HepG2 (cell line): Measurements from ENCODE around the gene TMEM97. TPM values are rescaled to one million over a fixed set of nuclear protein-coding genes. Genes with fewer than 3 reads are reported as not detected.

Source experiments
- BCLAF1 ChIP-seq: fragments of 450-650 bp; IDR thresholded peaks from 2 replicates; pipeline ENCODE4 v1.6.1; 2017; ENCODE audit warnings: mild to moderate bottlenecking
- CERS6 ChIP-seq: sonication (generic); formaldehyde crosslinking; IDR thresholded peaks from 2 replicates; pipeline ENCODE4 v1.5.0; 2020; ENCODE audit warnings: missing genetic modification reagents
- GABPA ChIP-seq, 2 experiments: IDR thresholded peaks; 2 replicates each; pipeline ENCODE4 v1.6.1; 2011 to 2016; ENCODE audit warnings: low read depth in 2 of 2, low read length in 1 of 2, missing biosample characterization in 1 of 2, missing genetic modification characterization in 1 of 2
- KLF9 ChIP-seq: IDR thresholded peaks from 2 replicates; pipeline ENCODE4 v1.6.1; 2016; ENCODE audit warnings: low read depth
- MEIS1 ChIP-seq: sonication (generic); formaldehyde crosslinking; IDR thresholded peaks from 2 replicates; pipeline ENCODE4 v1.9.0; 2021; ENCODE audit warnings: mild to moderate bottlenecking, missing genetic modification reagents, moderate library complexity, borderline replicate concordance
- MIER3 ChIP-seq: IDR thresholded peaks from 2 replicates; pipeline ENCODE4 v1.6.1; 2016; ENCODE audit warnings: missing compliant biosample characterization, borderline replicate concordance
- PLRG1 ChIP-seq: fragments of 450-650 bp; conservative IDR thresholded peaks from 2 replicates; pipeline ENCODE4 v1.6.1; 2016
- RBAK ChIP-seq: sonication (generic); formaldehyde crosslinking; IDR thresholded peaks from 2 replicates; pipeline ENCODE4 v1.5.1; 2020; ENCODE audit warnings: mild to moderate bottlenecking, missing genetic modification reagents
- SRSF4 ChIP-seq: fragments of 200-400 bp; formaldehyde crosslinking; IDR thresholded peaks from one replicate; pipeline ENCODE4 v1.6.1; 2018; ENCODE audit warnings: mild to moderate bottlenecking, low read depth, low read length, moderate library complexity; ENCODE audit not compliant: poor library complexity, severe bottlenecking
- SRY ChIP-seq: sonication (generic); formaldehyde crosslinking; IDR thresholded peaks from 2 replicates; pipeline ENCODE4 v1.8.0; 2022; ENCODE audit warnings: mild to moderate bottlenecking, missing genetic modification reagents
- TBP ChIP-seq: sonication (generic); formaldehyde crosslinking; IDR thresholded peaks from 2 replicates; pipeline ENCODE4 v1.5.0; 2020; ENCODE audit warnings: missing genetic modification reagents
- ZBTB39 ChIP-seq: sonication (generic); formaldehyde crosslinking; IDR thresholded peaks from 2 replicates; pipeline ENCODE4 v1.5.0; 2020; ENCODE audit warnings: missing genetic modification reagents
- ZBTB4 ChIP-seq: sonication (generic); formaldehyde crosslinking; IDR thresholded peaks from 2 replicates; pipeline ENCODE4 v1.4.0; 2020; ENCODE audit warnings: missing genetic modification reagents, mild to moderate bottlenecking, borderline replicate concordance
- ZNF282 ChIP-seq: fragments of 450-650 bp; IDR thresholded peaks from 2 replicates; pipeline ENCODE4 v1.6.1; 2018; ENCODE audit not compliant: partially characterized antibody
- ZNF333 ChIP-seq: sonication (generic); formaldehyde crosslinking; IDR thresholded peaks from 2 replicates; pipeline ENCODE4 v1.4.0; 2020; ENCODE audit warnings: mild to moderate bottlenecking, missing genetic modification reagents, borderline replicate concordance
- ZNF720 ChIP-seq: sonication (generic); formaldehyde crosslinking; IDR thresholded peaks from 2 replicates; pipeline ENCODE4 v1.4.0; 2020; ENCODE audit warnings: missing genetic modification reagents
- ZNF770 ChIP-seq: sonication (generic); formaldehyde crosslinking; IDR thresholded peaks from 2 replicates; pipeline ENCODE4 v1.5.0; 2020; ENCODE audit warnings: mild to moderate bottlenecking, missing genetic modification reagents
- polyA plus RNA-seq, 8 experiments: library from polyadenylated mRNA; depleted of rRNA in 3 of 8; stranded (reverse) in 7 of 8; unstranded in 1 of 8; fragments of >200 nt; fragmentation: Illumina TruSeq in 4 of 8; extraction: Trizol in 4 of 8; gene quantifications; 2 replicates each; pipeline versions ENCODE4 v1.2.1 to v1.2.3, GENCODE V29; 2011 to 2016; ENCODE audit warnings: low read depth in 4 of 8, missing spikeins in 1 of 8, mixed read lengths in 1 of 8; ENCODE audit not compliant: insufficient read depth in 1 of 8
- total RNA-seq, 5 experiments: library from RNA; depleted of rRNA; stranded (reverse); fragments of >200 nt; fragmentation: Illumina TruSeq; extraction: Trizol; gene quantifications; 2 replicates each; pipeline ENCODE4 v1.2.3, GENCODE V29; 2016; ENCODE audit warnings: low read depth in 1 of 5

TMEM97 gene
- total and polyA plus RNA-seq, 2 of the 13 experiments (the other 11 are each of a cell fraction or from before 2014, with no cell fraction given) = 69.6 to 137 TPM

- TF ChIP-seq BCLAF1 (no peak), TBP (CRISPR knock-in tag) (no peak), ZNF333 (CRISPR knock-in tag) (no peak), MEIS1 (peak; percentile 51; the same call in 1 of the 2 replicates), ZNF720 (CRISPR knock-in tag) (no peak), KLF9 (CRISPR knock-in tag) (no peak), CERS6 (CRISPR knock-in tag) (no peak), SRSF4 (no peak), MIER3 (peak; percentile 40; the same call in 1 of the 2 replicates), ZBTB4 (CRISPR knock-in tag) (no peak), ZNF770 (CRISPR knock-in tag) (peak; percentile 21; the same call in 1 of the 2 replicates), GABPA (IDR thresholded peaks at IDR 0.05; ENCODE audit: low read depth, low read length) (no peak), GABPA (CRISPR knock-in tag; IDR thresholded peaks at IDR 0.05; ENCODE audit: low read depth) (0 out of 2 replicates have a peak, but pooled peaks have one; percentile 10), PLRG1 (no peak), ZBTB39 (CRISPR knock-in tag) (no peak), ZNF282 (no peak), RBAK (CRISPR knock-in tag) (no peak), SRY (CRISPR knock-in tag) (peak; percentile 93)
These were observed at the start of gene TMEM97 (continued) for GRCh38 chr17:28318759-28319597.
